ENCODE data around the gene AP3D1.
"Not testable (repeated sequence)": the region's sequence is repeated elsewhere in the genome, so short reads cannot be mapped to it uniquely, and the experiment has no call there.

The AP3D1 gene

GRCh38 chr19:2129892-2130770 lies 21.2 kb downstream of the AP3D1 start:
- peaks cover 47% of the 10 kb centered on the region for H3K36me3 ChIP-seq (ENCODE audit: control insufficient read depth, low read depth, low read length)
- H3K27ac ChIP-seq (ENCODE audit: low read length) = no peak overlapping the region
- H3K27me3 ChIP-seq (ENCODE audit: control insufficient read depth, insufficient read depth, low read length) = no peaks in the 10 kb centered on the region
- no peak overlapping the region for H3K4me3 ChIP-seq (ENCODE audit: low read length)
- H3K4me1 ChIP-seq (ENCODE audit: control insufficient read depth, low read depth, low read length) = no peaks in the 10 kb centered on the region
- no peak overlapping the region for H3K9ac ChIP-seq (ENCODE audit: low read length)
- no peaks in the 10 kb centered on the region for H3K9me3 ChIP-seq (ENCODE audit: control insufficient read depth, low read depth, low read length)

GRCh38 chr19:2129486-2129885 lies 21.9 kb downstream of the AP3D1 start:
- Histone ChIP-seq H3K9me3 (ENCODE audit: control insufficient read depth, low read depth, low read length) (no peaks in the 10 kb centered on the region), H3K4me3 (ENCODE audit: low read length) (no peak overlapping the region), H3K36me3 (ENCODE audit: control insufficient read depth, low read depth, low read length) (peaks cover 47% of the 10 kb centered on the region), H3K9ac (ENCODE audit: low read length) (no peak overlapping the region), H3K27me3 (ENCODE audit: control insufficient read depth, insufficient read depth, low read length) (no peaks in the 10 kb centered on the region), H3K4me1 (ENCODE audit: control insufficient read depth, low read depth, low read length) (no peaks in the 10 kb centered on the region), H3K27ac (ENCODE audit: low read length) (no peak overlapping the region)

GRCh38 chr19:2129022-2129421 lies 22.3 kb downstream of the AP3D1 start:
- H3K27me3 ChIP-seq (ENCODE audit: control insufficient read depth, insufficient read depth, low read length) = no peaks in the 10 kb centered on the region
- H3K36me3 ChIP-seq (ENCODE audit: control insufficient read depth, low read depth, low read length) = peaks cover 48% of the 10 kb centered on the region
- no peak overlapping the region for H3K27ac ChIP-seq (ENCODE audit: low read length)
- no peak overlapping the region for H3K9ac ChIP-seq (ENCODE audit: low read length)
- H3K4me3 ChIP-seq (ENCODE audit: low read length) = no peak overlapping the region
- no peaks in the 10 kb centered on the region for H3K4me1 ChIP-seq (ENCODE audit: control insufficient read depth, low read depth, low read length)
- no peaks in the 10 kb centered on the region for H3K9me3 ChIP-seq (ENCODE audit: control insufficient read depth, low read depth, low read length)

- H3K27ac ChIP-seq (ENCODE audit: low read length); H3K4me1 ChIP-seq (ENCODE audit: control insufficient read depth, low read depth, low read length); H3K9me3 ChIP-seq (ENCODE audit: control insufficient read depth, low read depth, low read length); H3K27me3 ChIP-seq (ENCODE audit: control insufficient read depth, insufficient read depth, low read length); H3K9ac ChIP-seq (ENCODE audit: low read length); H3K4me3 ChIP-seq (ENCODE audit: low read length): not testable (repeated sequence)
- peaks cover 55% of the 10 kb centered on the region for H3K36me3 ChIP-seq (ENCODE audit: control insufficient read depth, low read depth, low read length)
Measured at GRCh38 chr19:2128252-2128651, 23.1 kb downstream of the AP3D1 start.

- H3K4me3 ChIP-seq (ENCODE audit: low read length) = no peak overlapping the region
- no peaks in the 10 kb centered on the region for H3K27me3 ChIP-seq (ENCODE audit: control insufficient read depth, insufficient read depth, low read length)
- peaks cover 55% of the 10 kb centered on the region for H3K36me3 ChIP-seq (ENCODE audit: control insufficient read depth, low read depth, low read length)
- no peak overlapping the region for H3K27ac ChIP-seq (ENCODE audit: low read length)
- H3K9me3 ChIP-seq (ENCODE audit: control insufficient read depth, low read depth, low read length) = no peaks in the 10 kb centered on the region
- no peaks in the 10 kb centered on the region for H3K4me1 ChIP-seq (ENCODE audit: control insufficient read depth, low read depth, low read length)
- no peak overlapping the region for H3K9ac ChIP-seq (ENCODE audit: low read length)
Measured at GRCh38 chr19:2127758-2128157, 23.6 kb downstream of the AP3D1 start.

- no peak overlapping the region for H3K9ac ChIP-seq (ENCODE audit: low read length)
- H3K4me3 ChIP-seq (ENCODE audit: low read length) = no peak overlapping the region
- H3K9me3 ChIP-seq (ENCODE audit: control insufficient read depth, low read depth, low read length) = no peaks in the 10 kb centered on the region
- no peaks in the 10 kb centered on the region for H3K27me3 ChIP-seq (ENCODE audit: control insufficient read depth, insufficient read depth, low read length)
- no peaks in the 10 kb centered on the region for H3K4me1 ChIP-seq (ENCODE audit: control insufficient read depth, low read depth, low read length)
- H3K36me3 ChIP-seq (ENCODE audit: control insufficient read depth, low read depth, low read length) = peaks cover 55% of the 10 kb centered on the region
- no peak overlapping the region for H3K27ac ChIP-seq (ENCODE audit: low read length)
Measured at GRCh38 chr19:2126879-2127518, 24.4 kb downstream of the AP3D1 start.

GRCh38 chr19:2123682-2124387 lies 27.5 kb downstream of the AP3D1 start:
- no peaks in the 10 kb centered on the region for H3K27me3 ChIP-seq (ENCODE audit: control insufficient read depth, insufficient read depth, low read length)
- no peak overlapping the region for H3K9ac ChIP-seq (ENCODE audit: low read length)
- no peak overlapping the region for H3K4me3 ChIP-seq (ENCODE audit: low read length)
- H3K36me3 ChIP-seq (ENCODE audit: control insufficient read depth, low read depth, low read length) = peaks cover 72% of the 10 kb centered on the region
- H3K27ac ChIP-seq (ENCODE audit: low read length) = no peak overlapping the region
- H3K4me1 ChIP-seq (ENCODE audit: control insufficient read depth, low read depth, low read length) = no peaks in the 10 kb centered on the region
- no peaks in the 10 kb centered on the region for H3K9me3 ChIP-seq (ENCODE audit: control insufficient read depth, low read depth, low read length)

GRCh38 chr19:2122982-2123381 lies 28.4 kb downstream of the AP3D1 start:
- Histone ChIP-seq H3K36me3 (ENCODE audit: control insufficient read depth, low read depth, low read length) (peaks cover 79% of the 10 kb centered on the region), H3K4me3 (ENCODE audit: low read length) (no peak overlapping the region), H3K9ac (ENCODE audit: low read length) (no peak overlapping the region), H3K4me1 (ENCODE audit: control insufficient read depth, low read depth, low read length) (no peaks in the 10 kb centered on the region), H3K27ac (ENCODE audit: low read length) (no peak overlapping the region), H3K27me3 (ENCODE audit: control insufficient read depth, insufficient read depth, low read length) (no peaks in the 10 kb centered on the region), H3K9me3 (ENCODE audit: control insufficient read depth, low read depth, low read length) (no peaks in the 10 kb centered on the region)

GRCh38 chr19:2122251-2122650 lies 29.1 kb downstream of the AP3D1 start:
- Histone ChIP-seq H3K9me3 (ENCODE audit: control insufficient read depth, low read depth, low read length) (no peaks in the 10 kb centered on the region), H3K9ac (ENCODE audit: low read length) (no peak overlapping the region), H3K27ac (ENCODE audit: low read length) (no peak overlapping the region), H3K4me3 (ENCODE audit: low read length) (no peak overlapping the region), H3K27me3 (ENCODE audit: control insufficient read depth, insufficient read depth, low read length) (no peaks in the 10 kb centered on the region), H3K36me3 (ENCODE audit: control insufficient read depth, low read depth, low read length) (peaks cover 79% of the 10 kb centered on the region), H3K4me1 (ENCODE audit: control insufficient read depth, low read depth, low read length) (no peaks in the 10 kb centered on the region)

- Histone ChIP-seq H3K27me3 (ENCODE audit: control insufficient read depth, insufficient read depth, low read length) (no peaks in the 10 kb centered on the region), H3K36me3 (ENCODE audit: control insufficient read depth, low read depth, low read length) (peaks cover 79% of the 10 kb centered on the region), H3K4me1 (ENCODE audit: control insufficient read depth, low read depth, low read length) (no peaks in the 10 kb centered on the region), H3K4me3 (ENCODE audit: low read length) (no peak overlapping the region), H3K9me3 (ENCODE audit: control insufficient read depth, low read depth, low read length) (no peaks in the 10 kb centered on the region), H3K9ac (ENCODE audit: low read length) (no peak overlapping the region), H3K27ac (ENCODE audit: low read length) (no peak overlapping the region)
Measured at GRCh38 chr19:2121416-2122051, 29.8 kb downstream of the AP3D1 start.

- H3K4me1 ChIP-seq (ENCODE audit: control insufficient read depth, low read depth, low read length) = no peaks in the 10 kb centered on the region
- H3K36me3 ChIP-seq (ENCODE audit: control insufficient read depth, low read depth, low read length) = peaks cover 83% of the 10 kb centered on the region
- no peaks in the 10 kb centered on the region for H3K27me3 ChIP-seq (ENCODE audit: control insufficient read depth, insufficient read depth, low read length)
- no peak overlapping the region for H3K9ac ChIP-seq (ENCODE audit: low read length)
- no peak overlapping the region for H3K4me3 ChIP-seq (ENCODE audit: low read length)
- no peak overlapping the region for H3K27ac ChIP-seq (ENCODE audit: low read length)
- H3K9me3 ChIP-seq (ENCODE audit: control insufficient read depth, low read depth, low read length) = no peaks in the 10 kb centered on the region
Measured at GRCh38 chr19:2120821-2121220, 30.5 kb downstream of the AP3D1 start.

Measured in iPS-18a (cell line).